Heart right ventricle (tissue), 16 donors: ENCODE results near the gene CYP2J2. TPM values are rescaled to one million over a fixed set of nuclear protein-coding genes. Genes with fewer than 3 reads are reported as not detected.

Source experiments
- ATAC-seq, 8 donors: fragments of 200-7000 bp; cut with Tn5 transposase; one replicate each; pipeline ENCODE4 v1.9.1; 2020; ENCODE audit warnings: mild to moderate bottlenecking in 8 of 8, moderate library complexity in 8 of 8, moderate number of reproducible peaks in 1 of 8
- DNase-seq, 2 donors: peaks; one replicate each; pipeline ENCODE4 v3.0.0-alpha.2; 2020
- H3K27ac ChIP-seq, 10 donors: fragments of 200-600 bp; sonication (generic) in 2 of 10; one replicate each; pipeline versions ENCODE4 v1.5.0 to v1.8.0; 2020 to 2022; ENCODE audit warnings: mild to moderate bottlenecking in 3 of 10
- H3K27me3 ChIP-seq, 7 donors: fragments of 200-600 bp; one replicate each; pipeline ENCODE4 v1.8.0; 2021 to 2022; ENCODE audit warnings: mild to moderate bottlenecking in 2 of 7
- H3K36me3 ChIP-seq, 9 donors: fragments of 200-600 bp; sonication (generic) in 1 of 9; one replicate each; pipeline versions ENCODE4 v1.5.0 to v1.8.0; 2020 to 2022; ENCODE audit warnings: mild to moderate bottlenecking in 2 of 9
- H3K4me1 ChIP-seq, 9 donors: fragments of 200-600 bp; sonication (generic) in 1 of 9; one replicate each; pipeline versions ENCODE4 v1.5.0 to v1.8.0; 2020 to 2022; ENCODE audit warnings: mild to moderate bottlenecking in 4 of 9
- H3K4me3 ChIP-seq, 10 donors: fragments of 200-600 bp; sonication (generic) in 2 of 10; one replicate each; pipeline versions ENCODE4 v1.5.0 to v1.8.0; 2020 to 2022; ENCODE audit warnings: mild to moderate bottlenecking in 7 of 10, moderate library complexity in 2 of 10
- H3K9me3 ChIP-seq, 11 donors: fragments of 200-600 bp in 10 of 11; sonication (generic) in 2 of 11; one replicate each; pipeline versions ENCODE4 v1.5.0 to v1.8.0; 2013 to 2022; ENCODE audit warnings: mild to moderate bottlenecking in 2 of 11, control low read depth in 1 of 11, moderate library complexity in 1 of 11
- CTCF ChIP-seq, 9 donors: fragments of 200-600 bp; sonication (generic) in 2 of 9; IDR thresholded peaks; one replicate each; pipeline versions ENCODE4 v1.5.0 to v1.8.0; 2021 to 2022; ENCODE audit warnings: antibody characterized with exemption in 9 of 9, mild to moderate bottlenecking in 5 of 9, moderate library complexity in 1 of 9
- WGBS, 2 donors: extraction: QIAGEN DNeasy Blood & Tissue Kit; methylation state at CpG; one replicate each; pipeline ENCODE4 v1.1.7; 2013; ENCODE audit warnings: inconsistent platforms in 1 of 2; 5-methylcytosine and 5-hydroxymethylcytosine counted together
- intact Hi-C, 10 donors: fragments of 100-400 bp; cut with DNase I; formaldehyde crosslinking; loops; one replicate each; pipeline versions ENCODE4 v1.11.1 to v1.14.2; 2022
- polyA plus RNA-seq, 2 donors: library from polyadenylated mRNA; stranded (reverse); fragments of 200-250 nt; gene quantifications; one replicate each; pipeline ENCODE4 v1.2.3, GENCODE V29; 2013
- total RNA-seq, 10 donors: library from RNA; stranded (reverse); fragmentation: NEBNext Ultra II Directional in 3 of 10; extraction: Animal tissue kit (Norgen Biotek cat#: 25700) in 3 of 10; gene quantifications; one replicate each; pipeline versions ENCODE4 v1.2.1 to v1.2.4, GENCODE V29; 2021 to 2023
- donor health status: Arrhythmogenic right ventricular cardiomyopathy.
- donor health status: ischemic (EF 13 %, LVEDD 7.1; RV severe dilation, severe dysfunction).
- donor health status: healthy with polysubstance abuse.
- donor health status: DM: no; HTN: yes; CAD: no.
- donor health status: DM: no; HTN: no; CAD: no.
- donor health status: ischemic (EF 25% LVEDD 6.9; RV normal size, moderate dysfunction).
- donor health status: ischemic (EF 25% LVEDD 5.7; RV mildly dilated, moderate dysfunction).
- donor health status: healthy.
- donor health status: DM: yes; HTN: yes; CAD: no.
- donor health status: Ischemic cardiomyopathy.
- donor health status: ischemic (EF 35%, LVEDD 5.7; RV mildly dilated, moderate dysfunction).
- donor health status: nonischemic (EF 11% LVEDD 7.7; RV severe dilation, severe dysfunction).
- donor health status: DM: yes; HTN: yes; CAD: no.
- donor health status: PGD.
- donor health status: ischemic (EF 29% LVEDD 5.4; RV normal size, mild dysfunction).
- donor health status: nonischemic (EF 23%, LVEDD 6.1; RV moderate dilation, normal function).

Gene CYP2J2
- total and polyA plus RNA-seq, 12 donors, result 24.0 to 212 (median 130) TPM

GRCh38 chr1:59879574-59879973, 47.0 kb downstream of the CYP2J2 start:
- intact Hi-C loops, result loop anchor here in 8 of 10 donors (1.0 to 5.0 kb wide), 4 partner anchors 67 to 69 kb away; no protein-coding TSS in a partner anchor
- Histone ChIP-seq H3K4me1 (peaks cover 0 to 11% (median 0%) of the 10 kb centered on the region in 9 donors), H3K9me3 (peaks cover 0 to 23% (median 7%) of the 10 kb centered on the region in 11 donors), H3K27me3 (no peaks in the 10 kb centered on the region), H3K27ac (no peak overlapping the region), H3K36me3 (no peaks in the 10 kb centered on the region), H3K4me3 (no peak overlapping the region)
- ATAC-seq (peak; percentile 76 to 93 (median 84)), DNase-seq (peak; percentile 34 to 58)
- TF ChIP-seq CTCF (IDR thresholded peaks at IDR 0.05), result peak in 8 of 9 donors; percentile 24 to 65 (median 56)
- WGBS, 2 donors, result 27 to 31% methylated on average over 5 of the region's 5 CpGs

- peaks cover 0 to 23% (median 7%) of the 10 kb centered on the region in 11 donors for H3K9me3 ChIP-seq
- H3K27ac ChIP-seq, result no peak overlapping the region
- 86 to 96% methylated on average over 3 of the region's 3 CpGs for WGBS, 2 donors
- no peaks in the 10 kb centered on the region for H3K27me3 ChIP-seq
- no peak for DNase-seq
- no peak for ATAC-seq
- H3K4me3 ChIP-seq, result no peak overlapping the region
- TF ChIP-seq CTCF (IDR thresholded peaks at IDR 0.05), result no peak
- H3K36me3 ChIP-seq, result no peaks in the 10 kb centered on the region
- peaks cover 0 to 11% (median 0%) of the 10 kb centered on the region in 9 donors for H3K4me1 ChIP-seq
- intact Hi-C loops, result loop anchor here in 5 of 10 donors (2.0 to 5.0 kb wide), 3 partner anchors 68 to 70 kb away; no protein-coding TSS in a partner anchor
These were observed 48.2 kb downstream of the CYP2J2 start for GRCh38 chr1:59878370-59878769.

GRCh38 chr1:59877108-59877682, 49.4 kb downstream of the CYP2J2 start:
- H3K36me3 ChIP-seq, result no peaks in the 10 kb centered on the region
- H3K27ac ChIP-seq, result no peak overlapping the region
- intact Hi-C loops, result loop anchor here in 1 of 10 donors (5.0 kb wide), 1 partner anchor 70 kb away; no protein-coding TSS in a partner anchor
- peaks cover 0 to 11% (median 0%) of the 10 kb centered on the region in 9 donors for H3K4me1 ChIP-seq
- DNase-seq, result no peak
- H3K9me3 ChIP-seq, result peaks cover 0 to 23% (median 7%) of the 10 kb centered on the region in 11 donors
- no peak for ATAC-seq
- TF ChIP-seq CTCF (IDR thresholded peaks at IDR 0.05), result no peak
- H3K4me3 ChIP-seq, result no peak overlapping the region
- no peaks in the 10 kb centered on the region for H3K27me3 ChIP-seq
- WGBS, 2 donors, result 90 to 94% methylated on average over 2 of the region's 2 CpGs

- no peaks in the 10 kb centered on the region for H3K36me3 ChIP-seq
- H3K4me3 ChIP-seq, result no peak overlapping the region
- TF ChIP-seq CTCF (IDR thresholded peaks at IDR 0.05), result no peak
- H3K27me3 ChIP-seq, result no peaks in the 10 kb centered on the region
- intact Hi-C loops, result no loop called here
- ATAC-seq (no peak), DNase-seq (no peak)
- H3K9me3 ChIP-seq, result peaks cover 0 to 6% (median 0%) of the 10 kb centered on the region in 11 donors
- no peaks in the 10 kb centered on the region for H3K4me1 ChIP-seq
- no peak overlapping the region for H3K27ac ChIP-seq
These were observed 54.8 kb downstream of the CYP2J2 start for GRCh38 chr1:59871746-59872145.
